GM21526 (cell line): ENCODE results near the gene DNAJC16.
"Not testable (repeated sequence)": the region's sequence is repeated elsewhere in the genome, so short reads cannot be mapped to it uniquely, and the experiment has no call there.

Experiments used
- ATAC-seq: cut with Tn5 transposase; IDR thresholded peaks from one replicate; pipeline ENCODE4 v1.9.1; 2021; ENCODE audit warnings: moderate library complexity; ENCODE audit not compliant: unreplicated experiment, low FRiP score

DNAJC16 gene

DNA sequence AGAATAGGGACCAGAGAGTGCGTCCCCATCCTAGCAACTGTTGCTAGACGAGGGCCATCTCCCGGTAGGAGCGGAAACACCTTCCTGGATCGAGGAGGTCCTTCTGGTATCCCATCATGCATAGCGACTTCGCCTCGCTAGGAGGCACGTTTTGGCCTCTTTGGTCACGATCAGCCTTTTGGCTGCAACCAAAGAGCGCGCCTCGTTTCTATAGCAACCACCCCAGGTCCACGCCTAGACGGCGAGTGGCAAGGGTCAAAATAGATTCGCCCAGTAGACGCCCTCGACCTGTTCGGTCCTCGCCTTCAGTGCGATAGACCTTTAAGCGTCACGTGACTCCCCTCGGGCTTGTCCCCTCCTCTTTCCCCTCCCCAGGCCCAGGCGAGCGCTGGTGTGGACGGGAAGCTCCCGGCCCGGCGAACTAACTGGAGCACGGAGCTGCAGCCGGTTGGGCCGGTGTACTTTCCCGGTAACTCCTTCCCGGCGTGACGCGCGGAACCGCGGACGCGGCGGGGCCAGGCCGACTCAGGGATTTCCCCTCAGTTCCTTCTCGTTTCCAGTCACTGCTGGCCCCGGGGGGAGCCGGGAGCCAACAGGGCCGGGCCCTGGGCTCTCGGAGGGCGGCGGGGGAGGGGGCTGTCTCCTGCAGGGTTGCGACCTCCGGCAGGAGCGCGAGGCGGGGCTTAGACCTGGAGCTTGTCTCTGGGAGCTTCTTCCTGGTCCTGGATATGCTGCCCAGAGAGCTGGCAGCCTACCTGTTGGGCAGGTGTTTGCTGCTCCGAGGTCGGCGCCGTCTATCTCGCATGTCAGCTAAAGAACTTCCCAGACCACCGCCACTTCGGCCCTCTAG, at the start of gene DNAJC16:
DNAJC16 (plus strand) TSS at position 359 of the 850 bp plus-strand sequence. CDS start 2,258 bp downstream, outside the sequence.
- ATAC-seq: peak; percentile 60

- ATAC-seq: no peak
Measured at GRCh38 chr1:15476927-15477326, 49.7 kb upstream of the DNAJC16 start.

- ATAC-seq: no peak
Measured at GRCh38 chr1:15477646-15478212, 48.9 kb upstream of the DNAJC16 start.

DNA sequence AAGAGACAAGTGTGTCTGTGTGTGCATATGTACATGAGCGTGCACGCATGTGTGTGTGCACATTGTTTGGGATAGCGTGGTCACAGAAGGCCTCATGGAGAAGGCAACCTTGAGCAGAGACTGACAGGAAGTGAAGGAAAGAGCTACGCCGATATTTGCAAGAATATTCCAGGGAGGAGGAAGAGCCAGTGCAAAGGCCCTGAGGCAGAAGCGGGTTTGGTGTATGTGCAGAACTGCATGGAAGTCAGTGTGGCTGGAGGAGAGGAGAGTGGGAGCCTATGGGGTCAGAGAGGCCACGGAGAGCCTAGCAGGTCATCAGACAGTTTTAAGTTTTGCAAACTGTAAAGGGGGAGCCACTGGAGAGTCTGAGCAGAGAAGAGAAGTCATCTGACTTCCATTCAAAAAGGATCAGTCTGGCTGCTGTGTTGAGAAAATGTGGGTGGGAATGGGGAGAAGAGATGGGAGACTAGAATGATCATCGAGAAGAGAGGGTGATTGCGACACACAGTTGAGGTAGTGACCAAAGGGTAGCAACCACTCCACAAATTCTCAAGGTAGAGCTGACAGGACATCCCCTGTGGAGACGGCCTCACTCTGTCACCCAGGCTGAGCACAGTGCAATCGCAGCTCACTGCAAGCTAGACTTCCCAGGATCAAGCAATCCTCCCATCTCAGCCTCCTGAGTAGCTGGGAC, 46.8 kb upstream of the DNAJC16 start:
- no peak for ATAC-seq

DNA sequence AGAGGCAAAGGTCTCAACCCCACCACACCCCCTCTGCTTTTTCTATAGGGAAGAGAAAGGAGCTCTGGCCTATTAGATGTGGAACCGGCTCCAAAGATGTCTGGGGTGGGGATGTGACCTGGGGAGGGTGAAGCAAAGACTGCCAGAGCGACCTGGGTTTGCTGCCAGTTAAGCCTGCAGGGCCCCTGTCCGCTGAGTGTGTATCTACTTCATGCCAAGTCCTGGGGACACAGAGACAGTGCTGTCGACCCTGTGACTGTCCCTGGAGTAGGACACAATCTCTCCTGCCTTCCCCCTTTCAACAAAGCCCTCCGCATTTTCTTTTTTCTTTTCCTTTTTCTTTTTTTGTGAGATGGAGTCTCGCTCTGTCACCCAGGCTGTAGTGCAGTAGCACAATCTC, 44.2 kb upstream of the DNAJC16 start:
- ATAC-seq: not testable (repeated sequence)

DNA sequence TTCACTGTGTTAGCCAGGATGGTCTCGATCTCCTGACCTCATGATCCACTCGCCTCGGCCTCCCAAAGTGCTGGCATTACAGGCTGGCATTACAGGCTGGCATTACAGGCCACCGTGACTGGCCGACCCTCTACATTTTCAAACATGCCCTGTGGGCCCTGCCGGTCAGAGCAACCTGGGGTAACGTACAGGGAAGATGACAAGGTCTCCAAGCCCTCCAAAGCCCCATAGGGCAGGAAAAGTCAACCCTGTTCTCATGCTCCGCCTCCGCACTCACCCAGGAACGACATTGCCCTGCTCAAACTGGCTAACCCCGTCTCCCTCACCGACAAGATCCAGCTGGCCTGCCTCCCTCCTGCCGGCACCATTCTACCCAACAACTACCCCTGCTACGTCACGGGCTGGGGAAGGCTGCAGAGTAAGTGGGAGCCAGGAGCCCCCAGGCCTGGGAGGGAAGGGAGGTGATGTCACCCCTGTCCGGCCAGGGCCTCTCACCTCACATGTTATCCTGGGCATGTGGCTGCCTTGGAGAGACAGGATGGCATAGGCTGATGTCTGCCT, 43.6 kb upstream of the DNAJC16 start:
- ATAC-seq: not testable (repeated sequence)

DNA sequence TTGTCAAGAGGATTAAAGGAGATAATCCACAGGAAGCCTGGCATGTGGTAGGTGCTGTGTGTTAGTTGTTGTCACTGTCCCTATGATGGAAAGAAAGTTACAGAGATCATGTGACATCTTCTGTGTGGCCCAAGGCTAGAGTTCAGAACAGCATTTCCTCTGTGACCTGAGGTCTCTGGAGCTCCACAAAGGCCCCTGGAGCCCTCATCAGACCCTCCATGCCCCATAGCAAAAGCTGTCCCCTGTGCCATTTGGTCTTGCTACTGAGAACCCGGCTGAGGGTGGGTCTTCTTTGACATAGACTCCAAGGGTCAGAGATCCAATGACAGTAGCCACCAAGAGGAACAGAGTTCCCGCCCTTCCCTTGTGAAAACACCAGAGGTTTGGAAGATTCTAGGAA, 42.7 kb upstream of the DNAJC16 start:
- ATAC-seq: no peak

DNA sequence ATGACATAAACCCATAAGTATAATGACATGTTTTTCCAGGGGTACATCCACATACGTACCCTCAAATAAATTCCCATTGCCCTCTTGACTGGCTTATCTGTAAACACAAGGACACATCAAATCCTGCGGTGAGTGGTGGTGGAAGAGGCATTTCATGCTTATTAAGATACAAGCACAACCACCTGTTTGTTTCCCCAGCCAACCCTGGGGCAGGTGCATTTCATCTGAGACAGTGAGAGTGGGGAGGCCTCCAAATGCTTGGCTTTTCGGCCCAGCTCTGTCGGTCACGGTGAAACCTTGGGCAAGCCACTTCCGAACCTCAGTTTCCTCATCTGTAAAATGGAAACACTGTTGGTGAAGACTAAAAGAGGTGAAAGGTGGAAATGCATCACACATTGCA, 42.2 kb upstream of the DNAJC16 start:
- ATAC-seq: not testable (repeated sequence)

DNA sequence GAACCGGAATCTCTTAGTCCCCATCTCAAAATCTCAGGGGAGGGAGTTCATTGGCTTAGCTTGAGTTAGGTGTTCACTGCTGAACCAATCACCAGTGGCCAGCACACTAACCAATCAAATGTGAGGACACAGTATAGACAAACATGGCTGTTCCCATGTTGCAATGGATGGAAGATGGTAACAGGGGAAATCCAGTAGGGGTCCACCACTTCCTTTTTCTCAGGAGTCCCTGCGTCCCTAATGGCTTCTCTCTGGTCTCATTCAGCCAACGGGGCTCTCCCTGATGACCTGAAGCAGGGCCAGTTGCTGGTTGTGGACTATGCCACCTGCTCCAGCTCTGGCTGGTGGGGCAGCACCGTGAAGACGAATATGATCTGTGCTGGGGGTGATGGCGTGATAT, 41.0 kb upstream of the DNAJC16 start:
- no peak for ATAC-seq

DNA sequence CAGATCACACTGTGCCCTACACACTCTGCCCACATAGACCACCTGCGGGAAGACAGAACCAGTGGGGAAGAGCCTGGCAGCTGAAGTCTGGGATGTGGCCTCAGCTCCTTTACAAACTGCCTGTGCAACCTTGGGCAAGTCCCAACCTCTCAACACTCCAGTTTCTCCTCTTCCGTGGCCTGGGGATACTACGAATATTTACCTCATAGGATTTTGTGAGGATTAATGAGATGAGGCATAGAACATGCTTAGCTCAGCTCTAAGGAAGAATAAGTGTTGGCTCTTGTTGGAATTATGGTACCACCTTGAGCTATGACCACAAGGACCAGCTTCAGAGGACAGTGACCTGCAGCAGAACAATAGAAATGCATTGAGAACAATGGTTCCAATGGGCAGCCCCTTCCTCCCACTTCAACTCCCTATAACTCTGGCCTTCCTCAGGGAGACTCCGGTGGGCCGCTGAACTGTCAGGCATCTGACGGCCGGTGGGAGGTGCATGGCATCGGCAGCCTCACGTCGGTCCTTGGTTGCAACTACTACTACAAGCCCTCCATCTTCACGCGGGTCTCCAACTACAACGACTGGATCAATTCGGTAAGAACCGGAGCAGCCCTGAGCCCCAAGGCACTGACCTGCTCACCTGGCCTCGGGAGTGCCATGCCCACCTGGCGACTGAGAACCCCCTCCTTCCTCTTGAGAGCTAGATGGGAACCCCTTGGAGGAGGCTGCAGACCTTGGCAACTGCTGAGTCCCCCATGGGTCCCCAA, 39.6 kb upstream of the DNAJC16 start:
- ATAC-seq: not testable (repeated sequence)

- no peak for ATAC-seq
Measured at GRCh38 chr1:15488371-15488770, 38.3 kb upstream of the DNAJC16 start.

GRCh38 chr1:15489052-15489736, 37.5 kb upstream of the DNAJC16 start:
- ATAC-seq: no peak

GRCh38 chr1:15491010-15491409, 35.6 kb upstream of the DNAJC16 start:
- ATAC-seq: not testable (repeated sequence)

GRCh38 chr1:15492596-15492995, 34.1 kb upstream of the DNAJC16 start:
- ATAC-seq: no peak

GRCh38 chr1:15493869-15494390, 32.7 kb upstream of the DNAJC16 start:
- no peak for ATAC-seq

GRCh38 chr1:15500184-15501178, 26.2 kb upstream of the DNAJC16 start:
- ATAC-seq: no peak

- no peak for ATAC-seq
Measured at GRCh38 chr1:15501208-15502032, 25.2 kb upstream of the DNAJC16 start.

GRCh38 chr1:15504436-15504835, 22.2 kb upstream of the DNAJC16 start:
- no peak for ATAC-seq
